Stimulated activated CD8-positive, alpha-beta memory T cell treated with anti-CD3 and anti-CD28 coated beads, Interleukin-7, amount 100 ng/mL, for 1 hour (primary cell): Measurements from ENCODE around the gene SLIT3.

ENCODE experiments used
- DNase-seq, 2 donors: peaks; one replicate each; pipeline ENCODE4 v3.0.0-alpha.2; 2020; ENCODE audit warnings: low read depth in 2 of 2

Gene SLIT3

DNA sequence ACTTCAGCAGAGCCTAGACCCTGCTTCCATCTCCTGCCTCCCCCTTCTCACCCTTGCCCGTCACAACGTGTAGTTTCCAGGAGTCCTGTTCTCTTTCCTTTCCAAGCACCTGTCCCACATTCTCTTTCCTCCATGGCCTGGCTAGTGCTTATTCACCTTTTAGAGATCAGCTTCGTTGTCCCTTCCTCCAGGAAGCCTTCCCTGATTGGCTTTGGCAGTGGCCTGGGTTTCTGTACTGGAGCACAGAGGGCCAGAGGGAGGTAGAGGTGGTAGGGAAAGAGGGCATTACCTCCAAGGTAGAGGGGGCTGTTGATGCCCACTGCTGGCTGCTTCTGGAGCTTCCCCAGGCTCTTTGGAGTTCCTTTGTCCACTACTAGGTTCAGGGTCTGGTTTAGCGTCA lies 628.1 kb downstream of the SLIT3 start:
- DNase-seq: no peak

DNA sequence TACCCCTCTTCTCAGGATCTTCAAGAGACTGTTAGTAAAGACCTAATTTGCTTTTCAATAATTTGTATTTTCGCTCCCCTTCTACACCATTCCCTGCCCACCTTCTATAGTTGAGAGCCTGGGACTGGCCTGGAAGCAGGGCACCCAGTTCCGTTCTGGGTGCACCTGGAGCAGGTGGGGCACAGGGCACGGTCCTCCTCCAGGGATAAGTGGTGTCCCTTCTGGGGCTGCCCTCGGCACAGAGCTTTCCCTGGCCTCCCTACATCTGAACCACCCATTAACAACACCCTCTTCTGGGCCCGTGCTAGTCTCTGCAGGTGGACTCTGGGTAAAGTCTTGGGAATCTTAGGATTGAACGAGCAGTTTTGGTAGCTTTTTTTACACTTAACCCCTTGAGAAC lies 628.9 kb downstream of the SLIT3 start:
- no peak for DNase-seq

DNA sequence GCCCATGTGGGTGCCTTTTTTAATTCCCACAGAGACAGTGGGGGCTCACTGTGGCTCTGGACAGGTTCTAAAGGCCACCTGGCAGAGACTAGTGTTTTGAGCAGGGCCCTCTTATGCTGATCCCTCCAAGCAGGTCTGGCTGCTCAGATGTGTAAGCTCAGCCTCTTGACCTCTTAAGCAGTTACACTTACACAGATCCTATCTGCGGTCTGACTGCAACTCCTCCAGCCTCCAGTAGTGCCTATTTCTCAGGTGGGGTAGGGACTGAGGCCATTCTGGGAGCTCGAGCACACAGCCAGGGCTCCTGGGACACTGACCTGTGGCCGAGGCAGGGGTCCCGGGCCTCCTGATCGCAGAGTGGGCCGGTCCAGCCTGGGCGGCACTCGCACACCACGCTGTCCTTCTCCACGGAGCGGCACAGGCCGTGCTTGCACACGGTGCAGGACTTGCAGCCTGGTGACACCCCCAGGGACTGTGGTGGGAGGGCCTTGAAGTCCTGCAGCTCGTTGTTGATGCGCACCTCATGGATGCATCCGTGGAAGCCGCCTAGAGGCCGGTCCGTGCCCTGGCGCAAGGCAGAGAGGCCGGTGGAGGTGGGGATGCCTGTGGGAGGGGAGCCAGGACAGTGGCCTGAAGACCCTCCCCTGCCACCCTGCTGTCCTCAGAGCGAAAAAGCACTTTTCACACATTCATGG lies 629.9 kb downstream of the SLIT3 start:
- DNase-seq: no peak

GRCh38 chr5:168669668-168670378 lies 631.1 kb downstream of the SLIT3 start:
- DNase-seq: no peak

- DNase-seq: no peak
These were observed 631.8 kb downstream of the SLIT3 start for GRCh38 chr5:168669156-168669555.

DNA sequence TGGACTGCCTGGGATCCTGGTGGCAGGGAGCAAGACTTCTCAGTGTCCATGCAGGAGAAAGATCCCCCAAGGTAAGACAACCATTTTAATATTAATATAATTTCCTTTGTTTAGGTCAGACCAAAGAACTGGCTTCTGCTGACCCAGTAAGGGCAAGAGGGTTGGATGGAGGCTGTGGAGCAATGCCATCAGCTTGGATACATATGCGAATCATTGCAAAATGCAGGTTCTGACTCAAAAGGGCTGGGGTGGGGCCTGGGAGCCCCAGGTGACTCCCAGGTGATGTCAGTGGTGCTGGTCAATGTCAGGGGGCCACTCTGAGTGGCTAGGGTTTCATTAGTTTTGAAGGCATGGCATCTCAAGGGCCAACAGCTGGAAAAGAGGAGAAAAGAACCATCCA lies 632.9 kb downstream of the SLIT3 start:
- no peak for DNase-seq

- DNase-seq: no peak
These were observed 633.6 kb downstream of the SLIT3 start for GRCh38 chr5:168667301-168667840.

GRCh38 chr5:168666356-168666755 lies 634.6 kb downstream of the SLIT3 start:
- DNase-seq: no peak

DNA sequence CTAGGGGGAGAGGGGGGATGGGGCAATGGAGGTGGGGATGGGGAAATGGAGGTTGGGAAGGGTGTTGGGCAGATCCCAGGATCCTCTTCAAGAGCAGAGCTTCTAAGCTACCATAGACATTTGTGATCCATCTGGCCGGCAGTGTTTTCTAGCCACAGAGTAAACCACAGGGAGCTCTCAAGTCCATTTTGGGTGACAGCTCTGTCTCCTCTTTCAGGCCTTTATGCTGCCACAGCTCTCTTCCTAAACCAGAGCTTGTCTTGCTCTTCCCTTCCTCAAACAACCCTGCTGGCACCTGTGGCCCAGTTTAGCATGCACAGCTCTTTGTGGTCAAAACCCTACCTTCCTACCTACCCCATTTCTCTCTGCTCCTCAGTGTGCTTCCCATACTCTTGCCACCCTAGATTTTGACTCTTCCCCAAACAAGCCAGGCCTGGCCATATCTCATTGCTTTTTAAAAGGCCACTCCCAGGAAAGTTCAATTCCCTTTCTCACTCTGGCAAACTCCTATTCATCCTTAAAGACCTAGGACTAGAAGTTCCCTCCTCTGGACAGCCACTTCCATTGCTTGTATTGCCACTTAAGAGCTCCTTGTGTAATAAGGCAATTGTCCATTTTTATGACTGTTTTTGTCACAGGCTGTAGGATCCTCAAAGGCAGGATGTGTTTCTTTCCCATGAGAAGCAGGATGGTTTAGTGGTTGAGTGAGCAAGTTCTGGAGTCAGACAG lies 637.5 kb downstream of the SLIT3 start:
- no peak for DNase-seq

GRCh38 chr5:168661593-168662485 lies 639.1 kb downstream of the SLIT3 start:
- DNase-seq: no peak

GRCh38 chr5:168660691-168661090 lies 640.2 kb downstream of the SLIT3 start:
- no peak for DNase-seq

DNA sequence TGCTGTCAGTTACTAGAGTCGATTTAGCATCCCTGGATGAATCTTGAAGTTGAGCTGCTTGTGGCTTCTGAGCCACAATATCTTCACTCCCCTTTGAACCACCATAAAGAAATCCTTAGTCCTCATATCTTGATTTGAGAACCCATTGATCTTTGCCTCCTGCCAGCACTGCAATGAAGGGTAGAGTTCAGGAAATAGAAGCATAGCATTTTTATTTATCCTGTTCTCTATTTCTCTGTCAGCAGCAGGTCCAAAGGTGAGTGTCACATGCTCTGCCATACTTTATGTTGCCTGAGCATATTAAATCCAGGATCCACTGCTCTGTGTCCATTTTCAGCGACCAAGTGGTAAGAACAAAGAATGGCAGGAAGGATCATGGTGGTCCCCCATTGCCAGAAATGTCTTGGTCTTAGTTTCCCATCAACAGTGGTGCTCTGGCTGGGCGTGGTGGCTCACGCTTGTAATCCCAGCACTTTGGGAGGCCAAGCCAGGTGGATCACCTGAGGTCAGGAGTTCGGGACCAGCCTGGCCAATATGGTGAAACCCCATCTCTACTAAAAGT lies 641.6 kb downstream of the SLIT3 start:
- no peak for DNase-seq

DNA sequence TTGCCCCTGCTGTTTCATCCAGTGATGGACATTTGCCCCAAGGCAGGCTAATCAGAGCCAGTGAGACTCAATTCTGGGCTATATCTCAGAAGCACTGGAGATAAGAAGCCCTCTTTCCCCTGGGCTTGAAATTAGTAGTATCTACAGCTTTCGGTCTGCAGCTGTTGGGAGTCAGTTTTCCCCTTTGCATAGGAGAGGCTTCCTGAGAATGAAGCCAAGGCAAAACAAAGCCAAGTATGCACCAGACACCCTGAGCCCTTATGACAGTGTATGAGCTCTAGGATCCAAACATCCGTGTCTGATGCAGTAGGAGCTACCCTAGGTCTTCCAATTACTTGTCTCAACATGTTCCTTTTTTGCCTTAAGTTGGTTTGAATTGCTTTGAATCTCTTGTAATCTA lies 642.5 kb downstream of the SLIT3 start:
- DNase-seq: no peak

DNA sequence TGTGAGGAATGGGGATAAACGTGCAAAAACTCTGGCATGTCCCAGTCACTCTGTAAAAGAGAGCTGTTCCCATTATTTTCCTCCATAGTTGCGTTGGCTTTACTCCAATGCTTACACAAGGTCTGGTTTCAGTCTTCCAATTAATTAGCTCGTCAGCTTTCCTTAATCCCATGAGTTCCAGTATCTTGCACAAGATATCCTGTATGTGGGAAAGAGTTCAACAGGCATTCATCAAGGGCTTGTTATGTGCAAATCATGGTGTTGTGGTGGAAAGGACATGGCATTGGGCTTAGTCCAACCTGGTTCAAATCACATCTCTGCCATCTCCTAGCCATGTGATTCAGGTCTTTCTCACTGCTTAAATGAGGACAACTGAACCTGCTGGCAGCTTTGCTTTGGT lies 644.3 kb downstream of the SLIT3 start:
- DNase-seq: no peak

DNA sequence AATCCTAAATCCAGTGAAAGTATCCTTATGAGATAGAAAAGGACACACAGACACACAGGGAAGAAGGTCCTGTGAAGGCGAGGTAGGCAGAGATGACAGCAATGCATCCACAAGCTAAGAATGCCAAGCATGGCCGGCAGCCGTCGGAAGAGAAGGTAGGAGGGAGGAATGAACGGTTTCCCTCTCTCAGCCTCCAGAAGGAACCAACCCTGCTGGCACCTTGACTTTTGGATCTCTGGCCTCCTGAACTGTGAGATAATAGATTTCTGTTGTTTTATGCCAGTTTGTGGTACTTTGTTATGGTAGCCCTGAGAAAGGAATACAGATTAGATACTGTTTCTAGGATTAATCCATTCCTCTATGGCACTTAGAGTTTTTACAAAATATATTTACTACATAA lies 645.6 kb downstream of the SLIT3 start:
- no peak for DNase-seq

- DNase-seq: no peak
These were observed 646.7 kb downstream of the SLIT3 start for GRCh38 chr5:168654211-168654721.

DNA sequence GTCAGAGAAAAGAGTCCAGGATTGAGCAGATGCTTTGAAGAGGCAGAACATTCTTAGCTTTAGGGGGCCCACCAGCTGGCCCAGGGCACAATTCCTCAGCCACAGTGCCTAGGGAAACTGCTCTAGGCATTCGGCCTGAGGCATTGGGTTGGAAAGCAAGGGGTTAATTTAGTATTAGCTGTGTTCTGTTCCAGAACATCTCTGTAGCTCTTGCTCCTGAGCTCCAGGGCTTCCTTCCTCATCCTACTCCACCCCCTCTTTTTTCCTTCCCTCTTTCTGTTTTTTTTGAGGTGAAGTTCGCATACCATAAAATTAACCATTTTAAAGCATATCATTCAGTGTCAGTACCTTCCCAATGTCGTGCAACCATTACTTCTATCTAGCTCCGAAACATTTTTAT lies 647.3 kb downstream of the SLIT3 start:
- DNase-seq: no peak

DNA sequence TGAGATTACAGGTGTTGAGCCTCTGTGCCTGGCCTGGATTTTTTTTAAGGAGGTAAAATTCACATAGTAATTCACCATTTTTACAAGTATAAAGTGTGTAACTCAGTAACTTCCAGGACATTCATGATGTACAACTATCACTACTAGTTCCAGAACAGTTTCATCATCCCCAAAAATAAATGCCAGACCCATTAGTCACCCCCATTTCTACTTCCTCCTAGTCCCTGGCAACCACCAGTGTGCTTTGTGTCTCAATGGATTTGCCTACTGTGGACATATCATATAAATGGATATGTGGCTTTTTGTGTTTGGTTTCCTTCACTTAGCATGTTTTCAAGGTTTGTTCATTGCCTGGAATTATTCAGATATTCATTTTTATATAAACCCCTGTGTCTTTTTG lies 649.3 kb downstream of the SLIT3 start:
- DNase-seq: no peak

DNA sequence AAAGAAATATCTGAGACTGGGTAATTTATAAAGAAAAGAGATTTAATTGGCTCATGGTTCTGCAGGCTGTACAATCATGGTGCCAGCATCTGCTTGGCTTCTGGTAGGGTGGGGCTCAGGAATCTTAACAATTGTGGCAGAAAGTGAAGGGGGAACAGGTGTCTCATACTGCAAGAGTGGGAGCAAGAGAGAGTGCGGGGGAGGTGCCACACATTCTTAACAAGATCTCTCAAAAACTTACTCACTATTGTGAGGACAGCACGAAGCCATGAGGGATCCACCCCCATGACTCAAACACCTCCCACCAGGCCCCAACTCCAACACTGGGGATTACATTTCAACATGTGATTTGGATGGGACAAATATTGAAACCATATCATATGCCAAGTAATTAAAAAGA lies 651.6 kb downstream of the SLIT3 start:
- no peak for DNase-seq

GRCh38 chr5:168648576-168648975 lies 652.4 kb downstream of the SLIT3 start:
- DNase-seq: no peak

DNA sequence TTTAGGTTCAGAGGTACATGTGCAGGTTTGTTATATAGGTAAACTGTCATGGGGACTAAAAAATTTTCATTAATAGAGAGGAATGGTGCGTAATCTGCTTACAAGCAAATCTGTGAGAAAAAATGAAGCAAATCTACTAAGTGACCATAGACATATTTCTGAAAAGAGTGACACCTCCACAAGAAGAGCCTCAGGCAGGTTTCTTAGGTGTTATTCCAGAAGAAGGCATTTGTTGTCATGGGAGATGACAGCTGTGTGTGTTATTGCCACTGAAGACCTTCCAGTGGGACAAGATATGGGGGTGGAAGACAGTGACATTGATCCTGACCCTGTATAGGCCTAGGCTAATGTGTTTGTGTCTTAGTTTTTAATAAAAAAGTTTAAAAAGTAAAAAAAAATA lies 652.9 kb downstream of the SLIT3 start:
- no peak for DNase-seq
